ENCODE data around the gene TRHDE. TPM values are rescaled to one million over a fixed set of nuclear protein-coding genes. Genes with fewer than 3 reads are reported as not detected.

Gene TRHDE
- total and polyA plus RNA-seq, 2 of the 13 experiments (the other 11 are each of a cell fraction or from before 2014, with no cell fraction given), result not detected

- in situ Hi-C loops (cut with HindIII; ENCODE audit: extremely low pct_ligation_motif_present, low pct_unique_long_range_greater_than_20kb) (no loop called here), intact Hi-C loops (cut with micrococcal nuclease; ENCODE audit: unreplicated experiment) (no loop called here)
- DNase-seq (ENCODE audit: low spot score) (no peak), ATAC-seq (no peak), FAIRE-seq (no peak)
- H4K20me1 ChIP-seq (ENCODE audit: insufficient read depth, low read length), result no peaks in the 10 kb centered on the region
- no peak overlapping the region for H3K27ac ChIP-seq (ENCODE audit: extremely low read length, insufficient read depth, low read length)
- no peaks in the 10 kb centered on the region for H3K4me1 ChIP-seq (ENCODE audit: insufficient read depth, low read length)
- no peaks in the 10 kb centered on the region for H3K36me3 ChIP-seq (replicated peaks in 1 of 2; ENCODE audit: control insufficient read depth in 1 of 2, insufficient read depth in 2 of 2, low read length in 2 of 2)
- POLR2A ChIA-PET, result no interaction called here
- TF ChIP-seq ZBTB8A (CRISPR knock-in tag; IDR thresholded peaks at IDR 0.05; ENCODE audit: borderline replicate concordance, low read depth) (no peak), HMGA1 (CRISPR knock-in tag; conservative IDR thresholded peaks at IDR 0.05) (no peak), SMARCE1 (IDR thresholded peaks at IDR 0.05; ENCODE audit: borderline replicate concordance) (no peak), NCOR1 (IDR thresholded peaks at IDR 0.05; ENCODE audit: borderline replicate concordance, low read length) (no peak), SKI (IDR thresholded peaks at IDR 0.05; ENCODE audit: partially characterized antibody) (no peak), MLX (CRISPR knock-in tag; IDR thresholded peaks at IDR 0.05) (no peak), RELA (CRISPR knock-in tag; IDR thresholded peaks at IDR 0.05) (no peak), SPEN (CRISPR knock-in tag; IDR thresholded peaks at IDR 0.05; ENCODE audit: low read depth) (no peak), ZNF746 (CRISPR knock-in tag; IDR thresholded peaks at IDR 0.05) (no peak), ARNT2 (CRISPR knock-in tag; IDR thresholded peaks at IDR 0.05; ENCODE audit: low read depth) (no peak), NONO (IDR thresholded peaks at IDR 0.05) (no peak), NONO (CRISPR knock-in tag; conservative IDR thresholded peaks at IDR 0.05) (no peak), ZSCAN12 (CRISPR knock-in tag; IDR thresholded peaks at IDR 0.05) (no peak), ZNF24 (IDR thresholded peaks at IDR 0.05) (no peak), ZNF430 (CRISPR knock-in tag; IDR thresholded peaks at IDR 0.05) (no peak), SIX4 (CRISPR knock-in tag; IDR thresholded peaks at IDR 0.05) (no peak), BRD4 (CRISPR knock-in tag; IDR thresholded peaks at IDR 0.05) (no peak)
- H3K9ac ChIP-seq (ENCODE audit: insufficient read depth, low read depth, low read length), result no peak overlapping the region
- BruUV-seq (replicated peaks), result no TSS peak
- H3K27me3 ChIP-seq (ENCODE audit: control insufficient read depth in 1 of 2, insufficient read depth in 2 of 2, low read length in 2 of 2), result no peaks in the 10 kb centered on the region
- H3K4me3 ChIP-seq (replicated peaks in 1 of 3; ENCODE audit: insufficient read depth in 1 of 3, low read depth in 2 of 3, low read length in 3 of 3), result no peak overlapping the region
- H3K79me2 ChIP-seq (ENCODE audit: insufficient read depth, low read length), result no peaks in the 10 kb centered on the region
- CTCF ChIA-PET (ENCODE audit: low intra/inter-chr PET ratio, low total read pairs), result no interaction called here
- no peak overlapping the region for H2AFZ ChIP-seq (ENCODE audit: low read length)
- WGBS (ENCODE audit: low lambda C conversion rate), result 40% methylated on average over 4 of the region's 4 CpGs
- H3K4me2 ChIP-seq (ENCODE audit: low read depth, low read length), result no peak overlapping the region
- peaks cover 32% of the 10 kb centered on the region for H3K9me3 ChIP-seq (ENCODE audit: low read length)
These were observed 412.3 kb downstream of the TRHDE start for GRCh38 chr12:72684491-72684890.
